Measurements from ENCODE around the gene EMX1.

The EMX1 gene

GRCh38 chr2:72926811-72927465, 9.6 kb downstream of the EMX1 start:
- Histone ChIP-seq H3K4me3 (ENCODE audit: low read length in 2 of 2) (no peak overlapping the region), H3K9ac (ENCODE audit: low read length in 2 of 2) (no peak overlapping the region), H3K9me3 (ENCODE audit: control insufficient read depth in 2 of 2, low read length in 2 of 2) (no peaks in the 10 kb centered on the region), H3K36me3 (ENCODE audit: control insufficient read depth in 2 of 2, insufficient read depth in 2 of 2, low read length in 2 of 2) (no peaks in the 10 kb centered on the region), H3K4me1 (ENCODE audit: control insufficient read depth, insufficient read depth, low read length) (peaks cover 17% of the 10 kb centered on the region), H3K27me3 (ENCODE audit: control insufficient read depth in 1 of 2, insufficient read depth in 2 of 2, low read length in 2 of 2) (peaks cover 62 to 74% of the 10 kb centered on the region in 2 donors), H3K27ac (ENCODE audit: low read length) (no peak overlapping the region)

GRCh38 chr2:72927619-72928550, 10.6 kb downstream of the EMX1 start:
- no peak overlapping the region for H3K9ac ChIP-seq (ENCODE audit: low read length in 2 of 2)
- H3K36me3 ChIP-seq (ENCODE audit: control insufficient read depth in 2 of 2, insufficient read depth in 2 of 2, low read length in 2 of 2) = no peaks in the 10 kb centered on the region
- peaks cover 54 to 67% of the 10 kb centered on the region in 2 donors for H3K27me3 ChIP-seq (ENCODE audit: control insufficient read depth in 1 of 2, insufficient read depth in 2 of 2, low read length in 2 of 2)
- no peak overlapping the region for H3K4me3 ChIP-seq (ENCODE audit: low read length in 2 of 2)
- H3K4me1 ChIP-seq (ENCODE audit: control insufficient read depth, insufficient read depth, low read length) = peaks cover 17% of the 10 kb centered on the region
- H3K27ac ChIP-seq (ENCODE audit: low read length) = no peak overlapping the region
- no peaks in the 10 kb centered on the region for H3K9me3 ChIP-seq (ENCODE audit: control insufficient read depth in 2 of 2, low read length in 2 of 2)

GRCh38 chr2:72929010-72929409, 11.7 kb downstream of the EMX1 start:
- H3K4me1 ChIP-seq (ENCODE audit: control insufficient read depth, insufficient read depth, low read length) = peaks cover 12% of the 10 kb centered on the region
- H3K9me3 ChIP-seq (ENCODE audit: control insufficient read depth in 2 of 2, low read length in 2 of 2) = no peaks in the 10 kb centered on the region
- peaks cover 49 to 56% of the 10 kb centered on the region in 2 donors for H3K27me3 ChIP-seq (ENCODE audit: control insufficient read depth in 1 of 2, insufficient read depth in 2 of 2, low read length in 2 of 2)
- H3K9ac ChIP-seq (ENCODE audit: low read length in 2 of 2) = no peak overlapping the region
- no peaks in the 10 kb centered on the region for H3K36me3 ChIP-seq (ENCODE audit: control insufficient read depth in 2 of 2, insufficient read depth in 2 of 2, low read length in 2 of 2)
- H3K27ac ChIP-seq (ENCODE audit: low read length) = no peak overlapping the region
- no peak overlapping the region for H3K4me3 ChIP-seq (ENCODE audit: low read length in 2 of 2)

GRCh38 chr2:72931280-72931910, 14.1 kb downstream of the EMX1 start:
- peaks cover 7% of the 10 kb centered on the region for H3K4me1 ChIP-seq (ENCODE audit: control insufficient read depth, insufficient read depth, low read length)
- no peaks in the 10 kb centered on the region for H3K36me3 ChIP-seq (ENCODE audit: control insufficient read depth in 2 of 2, insufficient read depth in 2 of 2, low read length in 2 of 2)
- H3K9ac ChIP-seq (ENCODE audit: low read length in 2 of 2) = no peak overlapping the region
- no peaks in the 10 kb centered on the region for H3K9me3 ChIP-seq (ENCODE audit: control insufficient read depth in 2 of 2, low read length in 2 of 2)
- H3K27ac ChIP-seq (ENCODE audit: low read length) = no peak overlapping the region
- no peak overlapping the region for H3K4me3 ChIP-seq (ENCODE audit: low read length in 2 of 2)
- H3K27me3 ChIP-seq (ENCODE audit: control insufficient read depth in 1 of 2, insufficient read depth in 2 of 2, low read length in 2 of 2) = peaks cover 28 to 36% of the 10 kb centered on the region in 2 donors

- H3K27me3 ChIP-seq (ENCODE audit: control insufficient read depth in 1 of 2, insufficient read depth in 2 of 2, low read length in 2 of 2) = peaks cover 20 to 30% of the 10 kb centered on the region in 2 donors
- no peak overlapping the region for H3K9ac ChIP-seq (ENCODE audit: low read length in 2 of 2)
- no peaks in the 10 kb centered on the region for H3K36me3 ChIP-seq (ENCODE audit: control insufficient read depth in 2 of 2, insufficient read depth in 2 of 2, low read length in 2 of 2)
- no peak overlapping the region for H3K27ac ChIP-seq (ENCODE audit: low read length)
- H3K4me3 ChIP-seq (ENCODE audit: low read length in 2 of 2) = no peak overlapping the region
- H3K9me3 ChIP-seq (ENCODE audit: control insufficient read depth in 2 of 2, low read length in 2 of 2) = no peaks in the 10 kb centered on the region
- peaks cover 14% of the 10 kb centered on the region for H3K4me1 ChIP-seq (ENCODE audit: control insufficient read depth, insufficient read depth, low read length)
These were observed 14.9 kb downstream of the EMX1 start for GRCh38 chr2:72932045-72932740.

- peaks cover 14% of the 10 kb centered on the region for H3K4me1 ChIP-seq (ENCODE audit: control insufficient read depth, insufficient read depth, low read length)
- no peak overlapping the region for H3K27ac ChIP-seq (ENCODE audit: low read length)
- H3K9ac ChIP-seq (ENCODE audit: low read length in 2 of 2) = no peak overlapping the region
- H3K9me3 ChIP-seq (ENCODE audit: control insufficient read depth in 2 of 2, low read length in 2 of 2) = no peaks in the 10 kb centered on the region
- no peak overlapping the region for H3K4me3 ChIP-seq (ENCODE audit: low read length in 2 of 2)
- peaks cover 14 to 23% of the 10 kb centered on the region in 2 donors for H3K27me3 ChIP-seq (ENCODE audit: control insufficient read depth in 1 of 2, insufficient read depth in 2 of 2, low read length in 2 of 2)
- H3K36me3 ChIP-seq (ENCODE audit: control insufficient read depth in 2 of 2, insufficient read depth in 2 of 2, low read length in 2 of 2) = no peaks in the 10 kb centered on the region
These were observed 15.5 kb downstream of the EMX1 start for GRCh38 chr2:72932805-72933204.

- Histone ChIP-seq H3K36me3 (ENCODE audit: control insufficient read depth in 2 of 2, insufficient read depth in 2 of 2, low read length in 2 of 2) (no peaks in the 10 kb centered on the region), H3K9me3 (ENCODE audit: control insufficient read depth in 2 of 2, low read length in 2 of 2) (no peaks in the 10 kb centered on the region), H3K4me1 (ENCODE audit: control insufficient read depth, insufficient read depth, low read length) (peaks cover 14% of the 10 kb centered on the region), H3K9ac (ENCODE audit: low read length in 2 of 2) (no peak overlapping the region), H3K4me3 (ENCODE audit: low read length in 2 of 2) (no peak overlapping the region), H3K27me3 (ENCODE audit: control insufficient read depth in 1 of 2, insufficient read depth in 2 of 2, low read length in 2 of 2) (peaks cover 13 to 19% of the 10 kb centered on the region in 2 donors), H3K27ac (ENCODE audit: low read length) (no peak overlapping the region)
These were observed 15.9 kb downstream of the EMX1 start for GRCh38 chr2:72933207-72933606.

- peaks cover 13 to 16% of the 10 kb centered on the region in 2 donors for H3K27me3 ChIP-seq (ENCODE audit: control insufficient read depth in 1 of 2, insufficient read depth in 2 of 2, low read length in 2 of 2)
These were observed 16.4 kb downstream of the EMX1 start for GRCh38 chr2:72933646-72934151.

GRCh38 chr2:72934683-72935610, 17.6 kb downstream of the EMX1 start:
- H3K9me3 ChIP-seq (ENCODE audit: control insufficient read depth in 2 of 2, low read length in 2 of 2) = no peaks in the 10 kb centered on the region
- no peaks in the 10 kb centered on the region for H3K36me3 ChIP-seq (ENCODE audit: control insufficient read depth in 2 of 2, insufficient read depth in 2 of 2, low read length in 2 of 2)
- no peak overlapping the region for H3K9ac ChIP-seq (ENCODE audit: low read length in 2 of 2)
- H3K4me3 ChIP-seq (ENCODE audit: low read length in 2 of 2) = no peak overlapping the region
- no peak overlapping the region for H3K27ac ChIP-seq (ENCODE audit: low read length)
- peaks cover 8% of the 10 kb centered on the region in 2 donors for H3K27me3 ChIP-seq (ENCODE audit: control insufficient read depth in 1 of 2, insufficient read depth in 2 of 2, low read length in 2 of 2)
- peaks cover 14% of the 10 kb centered on the region for H3K4me1 ChIP-seq (ENCODE audit: control insufficient read depth, insufficient read depth, low read length)

More at GRCh38 chr2:72933646-72934151, 16.4 kb downstream of the EMX1 start:
- no peak overlapping the region for H3K4me3 ChIP-seq (ENCODE audit: low read length in 2 of 2)
- no peaks in the 10 kb centered on the region for H3K9me3 ChIP-seq (ENCODE audit: control insufficient read depth in 2 of 2, low read length in 2 of 2)
- no peak overlapping the region for H3K9ac ChIP-seq (ENCODE audit: low read length in 2 of 2)
- H3K4me1 ChIP-seq (ENCODE audit: control insufficient read depth, insufficient read depth, low read length) = peaks cover 14% of the 10 kb centered on the region
- no peaks in the 10 kb centered on the region for H3K36me3 ChIP-seq (ENCODE audit: control insufficient read depth in 2 of 2, insufficient read depth in 2 of 2, low read length in 2 of 2)
- no peak overlapping the region for H3K27ac ChIP-seq (ENCODE audit: low read length)
